KOPT-K1 (cell line): ENCODE results near the gene TRIM9.
"Not testable (repeated sequence)": the region's sequence is repeated elsewhere in the genome, so short reads cannot be mapped to it uniquely, and the experiment has no call there.

Source experiments
- H3K27ac ChIP-seq: fragments of 200-600 bp; sonication (generic); 2 replicates; pipeline ENCODE4 v1.5.1; 2016; ENCODE audit warnings: antibody characterized with exemption, mild to moderate bottlenecking, low read depth, low read length; ENCODE audit not compliant: poor library complexity, severe bottlenecking
- H3K36me3 ChIP-seq: fragments of 200-600 bp; sonication (generic); 2 replicates; pipeline ENCODE4 v1.5.1; 2017; ENCODE audit warnings: antibody characterized with exemption, mild to moderate bottlenecking, low read length, moderate library complexity; ENCODE audit not compliant: insufficient read depth
- H3K9me3 ChIP-seq: fragments of 200-600 bp; sonication (generic); 2 replicates; pipeline ENCODE4 v1.5.1; 2017; ENCODE audit warnings: antibody characterized with exemption, low read length, mild to moderate bottlenecking; ENCODE audit not compliant: insufficient read depth, poor library complexity, severe bottlenecking

Gene TRIM9

DNA sequence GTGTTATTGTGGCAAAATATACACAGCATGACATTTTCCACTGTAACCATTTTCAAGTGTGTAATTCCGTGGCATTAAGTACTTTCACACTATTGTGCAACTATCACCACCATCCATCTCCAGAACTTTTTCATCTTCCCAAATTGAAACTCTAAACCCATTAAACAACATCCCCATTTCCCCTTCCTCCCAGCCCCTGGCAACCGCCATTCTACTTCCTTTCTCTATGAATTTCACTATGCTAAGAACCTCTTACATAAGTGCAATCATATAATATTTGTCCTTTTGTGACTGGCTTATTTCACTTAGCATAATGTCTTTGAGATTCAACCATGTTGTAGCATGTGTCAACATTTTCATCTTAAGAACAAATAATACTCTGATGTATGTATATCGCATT is 82.8 kb downstream of the TRIM9 start:
- no peaks in the 10 kb centered on the region for H3K9me3 ChIP-seq
- H3K27ac ChIP-seq: no peak overlapping the region
- no peaks in the 10 kb centered on the region for H3K36me3 ChIP-seq

DNA sequence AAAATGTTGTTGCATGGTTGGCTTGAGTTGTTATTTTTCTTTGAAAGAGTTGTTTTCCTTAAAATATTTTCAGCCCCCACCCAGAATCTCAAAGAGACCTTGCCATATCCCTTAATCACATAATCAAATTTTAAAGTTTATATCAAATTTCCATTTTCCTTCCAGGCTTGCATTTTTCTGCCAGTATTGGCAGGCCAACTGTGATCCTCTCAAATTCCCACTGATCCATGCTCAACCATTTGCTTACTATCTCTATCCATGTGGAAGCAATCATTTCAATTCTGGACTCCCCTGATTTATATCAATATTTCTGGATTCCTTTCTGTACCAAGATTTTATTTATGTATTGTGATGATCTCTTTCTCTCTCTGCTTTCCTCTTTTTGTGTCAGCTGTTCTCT is 86.5 kb downstream of the TRIM9 start:
- Histone ChIP-seq H3K27ac (no peak overlapping the region), H3K36me3 (no peaks in the 10 kb centered on the region), H3K9me3 (no peaks in the 10 kb centered on the region)

DNA sequence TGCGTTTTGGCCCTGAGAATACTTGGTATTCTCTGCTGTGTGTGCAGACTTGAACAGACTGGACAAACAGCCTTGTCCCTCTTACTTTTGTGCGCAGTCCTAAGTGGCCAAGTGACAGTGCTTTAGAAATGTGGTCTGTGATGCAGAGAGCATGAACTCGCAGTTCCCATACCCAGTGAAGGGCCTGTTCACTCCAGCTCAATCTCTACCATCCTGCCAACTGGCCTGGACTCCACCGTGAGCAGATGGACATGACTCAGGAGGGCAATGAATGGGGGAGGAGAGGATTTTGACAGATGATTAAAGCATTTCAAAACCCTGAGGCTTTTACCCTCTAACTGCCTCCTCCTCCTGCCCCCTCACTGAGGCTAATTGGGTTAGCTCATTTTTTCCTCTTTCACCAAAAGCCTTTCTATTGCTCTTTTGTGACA is 88.1 kb downstream of the TRIM9 start:
- H3K9me3 ChIP-seq: no peaks in the 10 kb centered on the region
- no peaks in the 10 kb centered on the region for H3K36me3 ChIP-seq
- H3K27ac ChIP-seq: no peak overlapping the region

DNA sequence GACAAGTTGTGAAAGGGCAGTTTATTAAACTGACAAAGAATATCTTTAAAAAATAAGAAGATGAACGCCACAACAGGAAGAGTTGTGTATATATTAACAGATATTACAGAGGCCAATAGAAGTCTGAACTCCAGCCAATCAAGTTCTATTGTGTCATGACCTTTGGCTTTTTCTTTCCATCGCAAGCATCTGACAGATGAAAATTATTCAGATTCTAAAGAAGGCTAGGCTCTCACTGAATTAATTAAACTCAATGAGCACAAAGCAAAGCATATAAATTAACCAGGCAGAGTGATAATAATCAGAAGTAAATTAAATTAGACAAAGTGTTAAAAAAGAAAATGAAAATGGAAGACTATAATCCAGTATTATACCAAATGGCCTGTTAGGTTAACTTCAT is 88.6 kb downstream of the TRIM9 start:
- Histone ChIP-seq H3K27ac (no peak overlapping the region), H3K9me3 (no peaks in the 10 kb centered on the region), H3K36me3 (no peaks in the 10 kb centered on the region)

- no peak overlapping the region for H3K27ac ChIP-seq
- H3K9me3 ChIP-seq: no peaks in the 10 kb centered on the region
- no peaks in the 10 kb centered on the region for H3K36me3 ChIP-seq
Measured at GRCh38 chr14:51004801-51005526, 89.9 kb downstream of the TRIM9 start.

GRCh38 chr14:51004352-51004800 is 90.5 kb downstream of the TRIM9 start:
- Histone ChIP-seq H3K27ac (no peak overlapping the region), H3K36me3 (no peaks in the 10 kb centered on the region), H3K9me3 (no peaks in the 10 kb centered on the region)

DNA sequence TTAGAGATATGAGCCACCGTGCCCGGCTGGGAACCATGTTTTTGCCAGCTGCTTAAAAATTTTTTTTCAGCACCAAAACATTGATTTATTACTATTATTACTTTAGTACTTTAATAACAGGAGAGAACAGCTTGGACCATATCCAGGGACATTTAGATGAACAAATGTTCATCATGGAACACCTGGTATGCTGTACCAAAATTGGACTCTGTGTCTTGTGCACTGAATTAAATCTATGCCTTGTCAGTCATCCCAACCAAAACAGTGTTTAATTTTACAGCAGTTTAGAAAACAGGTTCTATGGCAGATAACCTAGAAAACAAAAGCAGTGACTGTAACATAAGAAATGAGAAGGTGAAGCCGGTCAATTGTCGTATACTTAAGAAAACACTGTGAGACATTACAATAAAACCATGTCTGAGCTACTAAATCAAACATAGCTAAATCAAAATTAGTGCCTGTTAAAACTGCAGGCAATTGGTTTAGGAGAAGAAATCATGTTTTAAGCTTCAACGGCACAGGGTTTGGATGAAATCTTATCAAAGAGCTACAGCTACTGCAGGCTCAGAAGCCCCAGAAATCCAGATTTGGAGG is 92.4 kb downstream of the TRIM9 start:
- Histone ChIP-seq H3K36me3 (no peaks in the 10 kb centered on the region), H3K27ac (no peak overlapping the region), H3K9me3 (no peaks in the 10 kb centered on the region)

DNA sequence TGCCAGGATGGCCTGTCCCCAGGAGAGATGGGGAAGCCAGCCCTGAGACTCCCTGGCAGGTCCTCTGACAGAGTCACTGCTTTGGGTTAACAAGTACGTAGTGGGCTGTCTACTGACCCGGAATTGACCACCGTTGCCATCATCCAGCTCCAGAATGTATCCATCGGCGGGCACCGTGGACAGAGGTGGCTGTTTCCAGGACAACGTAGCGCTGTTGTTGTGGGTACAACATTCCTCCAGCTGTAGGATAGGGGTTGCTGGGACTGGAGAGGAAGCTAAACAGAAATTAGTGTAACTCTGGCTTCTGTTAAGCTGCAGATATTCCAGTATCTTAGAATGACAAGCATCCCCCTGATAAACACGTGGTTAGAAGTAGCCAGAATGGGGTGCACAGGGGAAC is 94.3 kb downstream of the TRIM9 start:
- H3K36me3 ChIP-seq: no peaks in the 10 kb centered on the region
- H3K9me3 ChIP-seq: no peaks in the 10 kb centered on the region
- no peak overlapping the region for H3K27ac ChIP-seq

- H3K9me3 ChIP-seq: no peaks in the 10 kb centered on the region
- no peaks in the 10 kb centered on the region for H3K36me3 ChIP-seq
- no peak overlapping the region for H3K27ac ChIP-seq
Measured at GRCh38 chr14:50999726-51000125, 95.2 kb downstream of the TRIM9 start.

DNA sequence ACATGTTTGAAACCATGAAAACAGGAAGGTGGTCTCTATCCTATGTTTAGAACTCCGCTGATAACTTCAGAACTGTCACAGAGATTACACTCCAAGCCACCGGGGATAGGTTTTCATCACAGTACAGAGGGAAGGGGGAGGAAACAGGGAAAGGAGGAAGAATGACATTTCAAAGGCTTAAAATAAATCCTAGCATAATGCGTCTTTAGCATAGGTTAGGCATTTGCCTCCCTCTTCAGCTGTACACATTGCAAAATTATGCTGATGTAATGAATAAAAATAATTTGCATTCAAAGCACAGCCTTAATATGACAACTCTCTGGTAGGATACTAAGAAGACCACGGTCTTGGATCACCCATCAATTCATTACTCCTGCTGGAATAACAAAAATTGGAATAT is 96.3 kb downstream of the TRIM9 start:
- Histone ChIP-seq H3K27ac (no peak overlapping the region), H3K9me3 (no peaks in the 10 kb centered on the region), H3K36me3 (no peaks in the 10 kb centered on the region)

DNA sequence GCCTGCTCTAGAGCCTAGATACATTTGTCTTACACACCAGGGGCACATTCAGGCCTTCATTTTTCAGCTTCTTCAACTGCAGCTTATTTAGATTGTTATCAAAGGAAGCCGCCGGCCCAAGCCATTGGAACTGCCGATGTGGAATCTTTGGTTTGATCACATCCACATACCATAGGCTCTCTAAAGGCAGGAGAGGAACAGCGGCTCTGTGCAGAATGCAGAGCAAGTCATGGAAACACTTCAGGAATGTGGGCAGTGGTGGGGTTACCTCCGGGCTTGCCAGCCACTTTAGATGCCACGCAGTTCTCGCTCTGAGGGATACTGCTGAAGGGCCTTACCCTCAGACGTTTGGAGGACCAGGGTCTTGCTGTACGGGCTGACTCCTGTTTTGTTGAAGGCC is 97.2 kb downstream of the TRIM9 start:
- H3K27ac ChIP-seq: no peak overlapping the region
- H3K36me3 ChIP-seq: no peaks in the 10 kb centered on the region
- no peaks in the 10 kb centered on the region for H3K9me3 ChIP-seq

GRCh38 chr14:50994158-50994557 is 100.7 kb downstream of the TRIM9 start:
- not testable (repeated sequence) for H3K9me3 ChIP-seq, H3K27ac ChIP-seq, H3K36me3 ChIP-seq

- no peak overlapping the region for H3K27ac ChIP-seq
- H3K36me3 ChIP-seq: no peaks in the 10 kb centered on the region
- H3K9me3 ChIP-seq: no peaks in the 10 kb centered on the region
Measured at GRCh38 chr14:50985859-50986331, 109.0 kb downstream of the TRIM9 start.

DNA sequence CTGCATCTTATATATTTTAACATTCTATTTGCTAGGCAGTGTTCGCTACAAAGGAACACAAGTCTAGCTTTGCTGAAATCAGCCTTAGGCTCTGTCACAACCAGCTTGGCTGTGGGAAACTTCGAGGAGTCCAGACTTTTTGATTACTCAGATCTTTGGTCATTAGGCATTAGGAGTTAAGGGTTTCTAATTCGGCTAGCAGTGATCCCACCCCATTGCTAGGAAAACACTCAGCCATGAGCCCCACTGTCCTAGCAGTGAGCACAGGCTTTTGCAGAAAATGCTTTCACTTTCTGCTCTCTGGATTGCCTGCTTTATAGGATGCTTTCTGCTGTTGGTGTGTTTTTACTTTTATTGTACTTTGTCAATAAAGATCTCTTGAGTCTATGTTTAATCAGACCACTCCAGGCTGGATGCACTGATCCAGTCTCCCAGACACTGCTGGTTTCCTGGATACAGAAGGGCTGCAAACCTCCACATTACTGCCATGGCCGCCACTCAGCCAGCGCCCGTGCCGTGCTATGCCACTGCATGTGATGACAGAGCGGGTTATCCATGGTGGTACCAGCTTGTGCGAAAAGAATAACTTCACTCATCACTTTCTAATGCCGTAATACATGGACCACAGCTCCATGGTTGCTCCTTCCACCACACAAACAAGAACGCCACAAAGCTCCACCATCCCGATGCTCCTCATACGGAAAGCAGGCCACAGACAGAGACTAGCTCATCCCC is 109.6 kb downstream of the TRIM9 start:
- H3K36me3 ChIP-seq: no peaks in the 10 kb centered on the region
- H3K27ac ChIP-seq: no peak overlapping the region
- H3K9me3 ChIP-seq: no peaks in the 10 kb centered on the region

- no peaks in the 10 kb centered on the region for H3K36me3 ChIP-seq
- no peaks in the 10 kb centered on the region for H3K9me3 ChIP-seq
- no peak overlapping the region for H3K27ac ChIP-seq
Measured at GRCh38 chr14:50984036-50984710, 110.7 kb downstream of the TRIM9 start.
